Neutrophil (primary cell): ENCODE data around the gene DHFR2.

Experiments
- H3K27ac ChIP-seq: fragments of 200-600 bp; sonication (generic); 2 replicates; pipeline ENCODE4 v1.5.1; 2016; ENCODE audit warnings: mild to moderate bottlenecking, moderate library complexity
- H3K27me3 ChIP-seq: fragments of 200-600 bp; sonication (generic); 2 replicates; pipeline ENCODE4 v1.6.0; 2016; ENCODE audit warnings: mild to moderate bottlenecking
- H3K36me3 ChIP-seq: fragments of 200-600 bp; sonication (generic); 2 replicates; pipeline ENCODE4 v1.5.1; 2017
- H3K4me1 ChIP-seq, 2 experiments: fragments of 200-600 bp in 1 of 2; sonication (generic) in 1 of 2; 1 replicate in 1 of 2; 2 replicates in 1 of 2; pipeline versions ENCODE4 v1.5.1 to v1.6.1; 2013 to 2016; ENCODE audit warnings: low read depth in 1 of 2, low read length in 1 of 2, mild to moderate bottlenecking in 1 of 2, moderate library complexity in 1 of 2; ENCODE audit not compliant: control insufficient read depth in 1 of 2, insufficient read depth in 1 of 2
- H3K4me3 ChIP-seq, 2 experiments: fragments of 200-600 bp in 1 of 2; sonication (generic) in 1 of 2; 1 replicate in 1 of 2; 2 replicates in 1 of 2; pipeline ENCODE4 v1.5.1; 2013 to 2016; ENCODE audit warnings: low read depth in 1 of 2, low read length in 1 of 2, mild to moderate bottlenecking in 1 of 2, moderate library complexity in 1 of 2
- H3K9me3 ChIP-seq: fragments of 200-600 bp; sonication (generic); 2 replicates; pipeline ENCODE4 v1.5.1; 2016
- CTCF ChIP-seq: fragments of 200-600 bp; sonication (generic); IDR thresholded peaks from 2 replicates; pipeline ENCODE4 v1.5.1; 2016; ENCODE audit warnings: antibody characterized with exemption

The DHFR2 gene

GRCh38 chr3:94043285-94043684 lies 19.4 kb downstream of the DHFR2 start:
- Histone ChIP-seq H3K9me3 (no peaks in the 10 kb centered on the region), H3K4me1 (no peaks in the 10 kb centered on the region), H3K27me3 (no peaks in the 10 kb centered on the region), H3K27ac (no peak overlapping the region), H3K4me3 (no peak overlapping the region), H3K36me3 (no peaks in the 10 kb centered on the region)
- TF ChIP-seq CTCF = no peak

GRCh38 chr3:94036909-94037507 lies 25.7 kb downstream of the DHFR2 start:
- no peaks in the 10 kb centered on the region for H3K27me3 ChIP-seq
- H3K4me1 ChIP-seq = no peaks in the 10 kb centered on the region
- TF ChIP-seq CTCF = no peak
- H3K36me3 ChIP-seq = no peaks in the 10 kb centered on the region
- H3K9me3 ChIP-seq = no peaks in the 10 kb centered on the region
- no peak overlapping the region for H3K4me3 ChIP-seq
- no peak overlapping the region for H3K27ac ChIP-seq

- TF ChIP-seq CTCF = no peak
- no peak within 1 kb of the TSS for H3K27ac ChIP-seq
- H3K9me3 ChIP-seq = no peaks in the 10 kb centered on the region
- H3K4me1 ChIP-seq = no peaks in the 10 kb centered on the region
- H3K4me3 ChIP-seq = no peak within 1 kb of the TSS
- H3K27me3 ChIP-seq = no peaks in the 10 kb centered on the region
- no peaks in the 10 kb centered on the region for H3K36me3 ChIP-seq
These were observed 34.5 kb downstream of the DHFR2 start, which contains the start of gene STX19 for GRCh38 chr3:94028093-94028837. Gene STX19 (minus strand): TSS chr3:94028597. CDS start chr3:94015269, 13,328 bp downstream.

GRCh38 chr3:94026623-94027022 lies 36.1 kb downstream of the DHFR2 start:
- H3K27ac ChIP-seq = no peak overlapping the region
- H3K4me1 ChIP-seq = no peaks in the 10 kb centered on the region
- H3K4me3 ChIP-seq = no peak overlapping the region
- no peaks in the 10 kb centered on the region for H3K9me3 ChIP-seq
- no peaks in the 10 kb centered on the region for H3K36me3 ChIP-seq
- H3K27me3 ChIP-seq = no peaks in the 10 kb centered on the region
- no peak for TF ChIP-seq CTCF

- no peaks in the 10 kb centered on the region for H3K27me3 ChIP-seq
- H3K4me3 ChIP-seq = no peak overlapping the region
- no peak overlapping the region for H3K27ac ChIP-seq
- H3K36me3 ChIP-seq = no peaks in the 10 kb centered on the region
- no peak for TF ChIP-seq CTCF
- no peaks in the 10 kb centered on the region for H3K4me1 ChIP-seq
- H3K9me3 ChIP-seq = no peaks in the 10 kb centered on the region
These were observed 38.3 kb downstream of the DHFR2 start for GRCh38 chr3:94024385-94024784.
